HCT116 (cell line): ENCODE results near the gene KRTAP5-4.

ENCODE experiments used
- EZH2phosphoT487 ChIP-seq: fragments of 200-600 bp; IDR thresholded peaks from 2 replicates; pipeline ENCODE4 v1.6.1; 2018; ENCODE audit warnings: antibody characterized with exemption, borderline replicate concordance
- POLR2A ChIP-seq: IDR thresholded peaks from 2 replicates; pipeline ENCODE4 v1.7.0; 2011; ENCODE audit warnings: borderline replicate concordance; ENCODE audit not compliant: insufficient read depth, insufficient read length; ENCODE audit errors: extremely low read depth

DNA sequence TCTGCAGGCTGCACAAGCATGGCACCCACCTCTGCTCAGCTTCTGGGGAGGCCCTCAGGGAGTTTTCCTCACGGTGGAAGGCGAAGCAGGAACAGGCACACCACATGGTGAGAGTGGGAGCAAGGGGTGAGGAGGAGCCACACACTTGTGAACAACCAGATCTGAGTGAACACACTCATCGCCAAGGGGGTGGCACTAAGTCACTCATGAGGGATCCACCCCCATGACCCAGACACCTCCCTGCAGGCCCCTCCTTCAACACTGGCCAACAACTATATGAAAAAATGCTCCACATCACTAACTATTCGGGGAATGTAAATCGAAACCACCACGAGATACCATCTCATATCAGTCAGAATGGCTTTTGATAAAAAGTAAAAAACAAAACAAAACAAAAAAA is 23.1 kb downstream of the KRTAP5-4 start:
- TF ChIP-seq POLR2A, result no peak
- TF ChIP-seq EZH2phosphoT487, result no peak
